ENCODE measurements around the gene PLA2G6.
"Not testable (repeated sequence)": the region's sequence is repeated elsewhere in the genome, so short reads cannot be mapped to it uniquely, and the experiment has no call there.

Gene PLA2G6

GRCh38 chr22:38081941-38082828 is 99.4 kb downstream of the PLA2G6 start:
- DNase-seq: no peak

DNA sequence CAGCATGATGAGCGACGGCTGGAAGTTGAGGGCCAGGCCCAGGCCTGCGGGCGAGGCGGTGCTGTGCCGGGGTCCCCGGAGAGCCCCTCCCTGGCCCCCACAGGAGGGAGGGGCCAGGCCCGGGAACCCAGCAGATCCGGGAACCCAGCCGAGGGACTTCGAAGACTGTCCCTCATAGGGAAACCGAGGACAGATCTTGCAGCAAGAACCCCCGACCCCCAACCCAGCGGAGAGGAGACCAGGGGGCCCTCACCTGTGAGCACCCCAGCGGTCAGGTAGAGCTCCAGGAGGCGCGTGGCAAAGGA is 100.0 kb downstream of the PLA2G6 start:
- no peak for DNase-seq

DNA sequence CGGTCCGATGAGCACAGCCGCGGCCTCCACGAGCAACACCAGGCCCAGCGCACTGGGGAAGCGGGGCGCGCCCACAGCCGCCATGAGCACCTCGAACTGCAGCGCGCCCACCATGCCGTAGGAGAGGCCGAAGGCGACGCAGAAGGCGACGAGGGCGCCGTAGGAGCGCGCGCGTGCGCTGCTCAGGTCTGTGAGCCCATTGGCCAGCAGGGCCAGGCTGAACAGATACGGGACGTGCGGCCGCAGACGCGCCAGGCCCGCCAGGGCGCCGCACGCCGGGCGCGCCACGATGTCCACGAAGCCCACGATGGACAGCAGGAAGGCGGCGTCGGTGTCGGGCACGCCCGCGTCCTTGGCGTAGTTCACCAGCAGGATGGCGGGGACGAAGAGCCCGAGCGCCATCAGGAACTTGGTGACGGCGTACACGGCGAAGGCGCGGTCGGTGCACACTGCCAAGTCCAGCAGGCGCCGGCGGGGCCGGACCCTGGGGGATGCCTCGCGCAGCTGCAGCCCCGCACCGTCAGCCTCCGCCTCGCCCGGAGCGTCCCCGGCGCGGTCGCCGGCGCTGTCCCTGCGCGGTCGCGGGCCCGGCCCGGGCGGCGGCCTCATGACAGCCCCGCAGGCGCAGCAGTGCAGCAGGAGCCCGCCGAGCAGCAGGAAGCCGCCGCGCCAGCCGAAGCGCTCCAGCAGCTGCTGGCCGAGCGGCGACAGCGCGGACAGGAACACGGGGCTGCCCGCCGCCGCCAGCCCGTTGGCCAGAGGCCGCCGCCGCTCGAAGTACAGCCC is 100.6 kb downstream of the PLA2G6 start:
- DNase-seq: no peak

- DNase-seq: no peak
Observed at GRCh38 chr22:38080474-38080849, 101.2 kb downstream of the PLA2G6 start.

DNA sequence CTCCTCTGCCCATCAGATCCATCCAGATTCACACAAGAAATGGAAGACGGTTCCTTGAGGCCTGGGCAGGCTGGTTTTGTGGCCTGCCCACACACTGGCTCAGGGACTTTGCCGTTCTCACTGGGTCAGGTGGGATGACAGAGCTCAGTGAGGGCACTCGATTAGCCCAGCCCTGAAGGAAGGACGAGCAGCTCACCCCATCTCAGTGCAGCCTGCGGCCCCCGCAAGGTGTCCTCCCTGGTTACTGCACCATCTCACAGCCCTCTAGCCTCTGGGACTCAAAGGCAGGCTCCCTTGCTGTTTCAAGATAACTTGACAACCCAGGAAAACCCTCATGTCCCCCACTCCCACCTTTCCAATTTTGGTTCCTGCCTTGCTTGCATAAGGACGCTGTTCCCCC is 101.8 kb downstream of the PLA2G6 start:
- no peak for DNase-seq

- DNase-seq: not testable (repeated sequence)
Observed at GRCh38 chr22:38079208-38079607, 102.4 kb downstream of the PLA2G6 start.

GRCh38 chr22:38078046-38078840 is 103.4 kb downstream of the PLA2G6 start:
- no peak for DNase-seq

GRCh38 chr22:38077595-38077994 is 104.0 kb downstream of the PLA2G6 start:
- DNase-seq: no peak

DNA sequence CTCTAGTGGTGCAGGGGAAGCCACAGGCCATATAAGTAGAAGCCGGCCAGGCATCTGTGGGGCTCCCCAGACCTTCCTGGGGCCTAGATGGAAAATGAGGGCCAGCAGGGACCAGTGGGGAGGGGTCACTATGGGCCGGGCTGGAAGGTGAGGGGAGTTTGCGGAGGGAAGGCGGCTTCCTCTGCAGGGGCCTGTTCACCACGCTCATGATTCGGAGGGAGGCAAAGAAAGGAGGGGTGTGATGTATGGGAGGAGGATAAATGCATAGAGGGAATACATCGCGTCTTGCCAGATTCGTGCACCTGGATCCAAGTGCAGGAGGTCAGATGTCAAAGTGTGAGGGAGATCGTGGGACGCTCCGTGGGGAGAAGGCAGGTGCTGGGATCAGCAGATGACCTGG is 104.5 kb downstream of the PLA2G6 start:
- no peak for DNase-seq

- DNase-seq: no peak
Observed at GRCh38 chr22:38075961-38076360, 105.7 kb downstream of the PLA2G6 start.

DNA sequence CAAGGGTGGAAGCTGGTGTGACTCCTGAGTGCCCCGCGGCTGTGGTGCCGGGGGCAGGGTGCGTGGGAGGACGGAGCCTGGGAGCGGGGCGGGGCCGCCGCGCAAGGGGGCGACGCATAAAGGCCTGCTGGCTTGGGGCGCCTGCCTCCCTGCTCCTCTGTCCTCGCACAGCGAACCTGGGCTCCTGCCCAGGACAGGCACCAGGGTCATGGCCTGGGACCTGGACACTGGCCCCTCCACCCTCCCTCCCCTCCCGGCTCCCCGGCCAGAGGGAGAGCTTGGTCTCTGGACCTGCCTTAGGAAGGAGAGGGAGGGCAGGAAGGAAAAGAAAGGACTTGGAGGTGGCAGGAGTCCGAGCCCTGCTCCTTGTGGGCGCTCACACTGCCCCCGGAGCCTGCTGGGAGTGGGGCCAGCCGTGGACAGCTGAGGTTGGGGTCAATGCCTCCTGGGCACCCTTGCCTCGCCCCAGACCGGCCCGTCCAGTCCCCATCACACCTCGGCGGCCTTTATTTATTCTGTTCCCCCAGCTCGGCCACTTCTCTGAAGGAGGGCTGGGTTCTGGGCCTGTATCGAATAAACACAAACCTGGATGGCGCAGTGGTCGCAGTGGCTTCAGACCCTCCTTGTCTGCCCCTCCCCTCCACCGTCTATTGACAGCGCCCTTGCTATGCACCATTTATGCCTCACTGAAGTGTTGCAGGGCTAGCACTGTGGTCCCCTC is 106.4 kb downstream of the PLA2G6 start:
- DNase-seq: no peak

GRCh38 chr22:38074181-38075104 is 107.2 kb downstream of the PLA2G6 start:
- no peak for DNase-seq

- no peak for DNase-seq
Observed at GRCh38 chr22:38073150-38074130, 108.2 kb downstream of the PLA2G6 start.

GRCh38 chr22:38072322-38073149 is 109.1 kb downstream of the PLA2G6 start:
- no peak for DNase-seq

DNA sequence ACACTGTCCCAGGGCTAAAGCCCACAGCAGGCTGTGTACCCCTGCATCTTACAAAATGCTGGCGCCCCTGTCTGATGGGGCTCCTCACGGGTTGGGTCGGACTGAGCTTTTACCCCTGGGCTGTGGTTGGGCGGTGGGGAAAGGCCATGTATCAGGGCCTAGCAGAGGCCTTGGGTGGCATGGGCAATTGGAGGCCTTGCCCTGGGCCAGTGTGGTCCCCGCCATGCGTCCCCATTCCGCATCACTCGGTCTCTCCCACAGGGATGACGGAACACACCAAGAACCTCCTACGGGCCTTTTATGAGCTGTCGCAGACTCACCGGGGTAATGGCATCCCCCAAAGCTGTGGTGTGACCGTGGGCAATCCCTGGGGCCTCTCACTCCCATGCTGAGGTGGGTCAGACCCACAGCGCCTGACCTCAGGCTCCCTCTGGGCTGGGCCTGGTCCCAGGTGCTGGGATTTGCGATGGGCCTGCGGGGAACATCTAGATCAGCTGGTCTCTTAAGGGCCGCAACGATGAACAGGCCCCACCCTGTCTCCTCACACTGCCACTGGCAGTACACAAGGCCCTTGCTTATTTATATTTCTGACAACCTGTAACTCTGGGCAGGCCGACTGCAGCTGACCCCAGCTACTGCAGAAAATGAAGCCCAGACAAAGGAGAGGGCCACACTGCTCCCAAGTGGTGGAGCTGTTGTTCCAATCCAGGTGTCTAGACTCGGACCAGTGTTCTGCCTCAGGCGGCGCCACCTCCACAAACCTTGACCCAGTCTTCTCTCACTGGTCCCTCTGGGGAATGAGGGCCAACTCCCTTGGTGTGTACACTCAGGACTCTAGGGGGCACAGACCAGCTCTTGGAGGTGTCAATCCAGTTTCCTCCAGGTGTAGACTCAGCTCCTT is 110.0 kb downstream of the PLA2G6 start:
- DNase-seq: no peak

DNA sequence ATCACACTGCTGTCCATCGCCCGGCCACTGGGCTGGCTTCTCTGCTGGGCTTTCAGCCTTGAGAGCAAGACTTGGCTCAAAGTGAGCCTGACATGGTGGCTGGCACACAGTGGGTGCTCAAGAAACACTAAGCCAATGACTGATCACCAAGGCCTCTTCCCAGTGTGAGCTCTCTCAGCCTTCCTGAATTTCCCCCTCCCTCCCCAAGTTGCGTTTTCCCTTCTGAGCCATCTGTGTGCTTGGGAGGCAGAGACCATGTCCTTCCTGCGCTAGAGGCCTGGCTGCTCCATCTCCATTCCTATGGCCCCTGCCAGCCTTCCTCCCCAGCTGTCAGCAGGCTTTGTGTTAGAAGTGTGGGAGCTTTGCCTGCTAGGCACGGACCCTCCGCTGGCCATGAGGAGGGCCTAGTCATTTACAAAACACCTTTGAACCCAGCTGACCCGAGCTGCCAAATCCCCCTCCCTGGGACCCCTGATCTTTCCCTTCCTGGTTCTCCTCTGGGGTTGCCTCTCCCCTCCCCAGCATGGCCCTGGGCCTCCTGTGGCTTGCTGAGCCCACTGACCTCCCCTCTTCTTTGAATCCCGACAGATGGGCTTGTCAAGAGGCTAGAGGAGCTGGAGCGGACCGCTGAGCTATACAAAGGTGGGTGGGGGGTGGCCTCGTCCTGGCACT is 111.2 kb downstream of the PLA2G6 start:
- DNase-seq: no peak

DNA sequence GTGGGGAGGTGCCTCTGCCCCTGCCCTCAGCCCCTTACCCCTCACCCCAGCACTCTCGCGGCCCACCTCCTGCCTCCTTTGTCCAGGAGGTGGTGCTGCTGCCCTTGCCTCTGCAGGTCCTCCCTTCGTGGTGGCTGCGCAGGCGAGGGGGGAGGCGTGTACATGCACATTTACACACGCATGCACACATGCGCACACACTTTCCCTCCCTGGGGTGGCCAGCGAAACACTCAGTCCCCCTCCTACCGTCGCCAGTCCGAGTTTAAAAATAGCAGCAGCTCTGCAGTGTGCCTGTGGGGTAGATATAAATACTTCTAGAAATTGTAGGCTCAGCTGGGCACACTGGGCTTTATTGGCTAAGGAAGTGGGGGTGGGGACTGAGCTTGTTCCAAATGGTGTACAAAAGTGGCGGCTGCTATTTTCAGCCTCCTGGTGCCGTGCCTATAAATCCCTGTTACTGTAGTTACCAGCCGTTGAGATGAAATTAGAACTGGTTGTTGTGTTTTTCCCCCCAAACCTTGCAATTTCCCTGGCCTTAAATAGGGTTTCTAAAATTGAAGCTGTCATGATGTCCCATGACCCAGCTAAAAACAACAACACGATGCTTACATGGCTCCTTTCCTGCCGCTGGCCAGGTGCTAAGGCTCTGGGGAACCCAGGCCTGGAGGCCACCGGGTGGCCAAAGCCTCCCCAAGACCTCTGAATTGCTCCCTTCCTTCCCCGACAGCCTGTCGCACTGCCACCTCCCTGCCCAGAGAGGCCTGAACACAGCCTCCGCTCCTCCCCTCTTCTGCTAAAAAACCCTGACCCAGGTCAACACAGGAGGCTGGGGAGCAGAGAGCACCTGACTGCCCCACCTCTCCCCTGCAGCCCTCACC is 112.0 kb downstream of the PLA2G6 start:
- no peak for DNase-seq
